ENCODE data around the gene CDH16. TPM values are rescaled to one million over a fixed set of nuclear protein-coding genes. Genes with fewer than 3 reads are reported as not detected.

Gene CDH16
- total RNA-seq, 1 donor from 2014 or later, result not detected

- Histone ChIP-seq H3K9me3 (no peaks in the 10 kb centered on the region), H3K4me3 (no peak overlapping the region), H3K36me3 (peaks cover 47 to 49% of the 10 kb centered on the region in 2 donors), H3K27ac (no peak overlapping the region), H3K4me1 (peaks cover 0 to 11% of the 10 kb centered on the region in 2 donors), H3K27me3 (no peaks in the 10 kb centered on the region)
- intact Hi-C loops (cut with DNase I), result no loop called here
- TF ChIP-seq, protein P1, sequence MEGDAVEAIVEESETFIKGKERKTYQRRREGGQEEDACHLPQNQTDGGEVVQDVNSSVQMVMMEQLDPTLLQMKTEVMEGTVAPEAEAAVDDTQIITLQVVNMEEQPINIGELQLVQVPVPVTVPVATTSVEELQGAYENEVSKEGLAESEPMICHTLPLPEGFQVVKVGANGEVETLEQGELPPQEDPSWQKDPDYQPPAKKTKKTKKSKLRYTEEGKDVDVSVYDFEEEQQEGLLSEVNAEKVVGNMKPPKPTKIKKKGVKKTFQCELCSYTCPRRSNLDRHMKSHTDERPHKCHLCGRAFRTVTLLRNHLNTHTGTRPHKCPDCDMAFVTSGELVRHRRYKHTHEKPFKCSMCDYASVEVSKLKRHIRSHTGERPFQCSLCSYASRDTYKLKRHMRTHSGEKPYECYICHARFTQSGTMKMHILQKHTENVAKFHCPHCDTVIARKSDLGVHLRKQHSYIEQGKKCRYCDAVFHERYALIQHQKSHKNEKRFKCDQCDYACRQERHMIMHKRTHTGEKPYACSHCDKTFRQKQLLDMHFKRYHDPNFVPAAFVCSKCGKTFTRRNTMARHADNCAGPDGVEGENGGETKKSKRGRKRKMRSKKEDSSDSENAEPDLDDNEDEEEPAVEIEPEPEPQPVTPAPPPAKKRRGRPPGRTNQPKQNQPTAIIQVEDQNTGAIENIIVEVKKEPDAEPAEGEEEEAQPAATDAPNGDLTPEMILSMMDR (IDR thresholded peaks at IDR 0.05), result no peak
- no peak for DNase-seq (ENCODE audit: low spot score in 2 of 2)
These were observed 25.4 kb upstream of the CDH16 start for GRCh38 chr16:66944054-66944441.

DNA sequence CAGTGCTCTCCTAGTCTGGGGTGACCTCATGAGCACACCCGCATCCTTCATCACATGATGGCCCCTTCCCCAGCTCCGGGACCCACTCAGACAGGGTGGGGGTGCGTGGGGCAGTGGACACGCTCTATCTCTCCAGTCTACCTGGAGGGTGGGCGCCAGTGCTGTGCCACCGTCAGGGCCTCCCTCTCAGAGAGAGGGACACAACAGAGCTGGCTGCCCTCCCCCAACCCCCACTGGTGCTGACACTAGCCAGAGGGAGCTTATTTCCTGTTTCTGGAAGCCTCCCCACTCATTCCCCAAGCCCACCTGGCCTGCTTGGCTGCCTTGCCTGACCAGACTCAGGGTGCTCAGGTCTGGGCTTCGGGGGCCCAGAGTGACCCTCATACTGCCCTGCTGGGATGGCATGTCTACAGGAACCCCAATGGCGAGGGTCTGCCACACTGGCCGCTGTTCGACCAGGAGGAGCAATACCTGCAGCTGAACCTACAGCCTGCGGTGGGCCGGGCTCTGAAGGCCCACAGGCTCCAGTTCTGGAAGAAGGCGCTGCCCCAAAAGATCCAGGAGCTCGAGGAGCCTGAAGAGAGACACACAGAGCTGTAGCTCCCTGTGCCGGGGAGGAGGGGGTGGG is 24.9 kb upstream of the CDH16 start:
- H3K9me3 ChIP-seq, result no peaks in the 10 kb centered on the region
- peaks cover 47 to 52% of the 10 kb centered on the region in 2 donors for H3K36me3 ChIP-seq
- intact Hi-C loops (cut with DNase I), result no loop called here
- peaks cover 0 to 6% of the 10 kb centered on the region in 2 donors for H3K4me1 ChIP-seq
- no peak for DNase-seq (ENCODE audit: low spot score in 2 of 2)
- H3K27me3 ChIP-seq, result no peaks in the 10 kb centered on the region
- TF ChIP-seq, protein P1 (IDR thresholded peaks at IDR 0.05), result no peak
- no peak overlapping the region for H3K4me3 ChIP-seq
- H3K27ac ChIP-seq, result no peak overlapping the region

DNA sequence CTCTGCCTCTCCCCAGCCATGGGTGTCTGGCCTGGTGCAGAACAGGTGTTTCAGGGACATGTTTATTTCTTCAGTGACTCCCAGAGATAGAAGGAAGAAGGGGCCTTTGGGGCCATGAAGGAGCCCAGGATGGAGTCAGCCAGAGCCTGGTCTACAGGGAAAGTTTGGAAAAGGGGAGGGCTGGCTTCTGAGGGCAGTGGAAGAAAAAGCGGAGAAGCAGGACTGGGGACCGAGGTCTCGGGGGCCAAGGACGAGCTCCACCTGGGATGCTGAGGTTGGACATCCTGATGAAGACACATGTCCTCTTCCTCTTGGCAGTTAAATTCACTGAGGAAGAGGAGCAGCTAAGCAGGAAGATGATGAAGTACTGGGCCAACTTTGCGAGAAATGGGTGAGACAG is 24.3 kb upstream of the CDH16 start:
- no peak overlapping the region for H3K4me3 ChIP-seq
- H3K4me1 ChIP-seq, result peaks cover 0 to 2% of the 10 kb centered on the region in 2 donors
- TF ChIP-seq, protein P1 (IDR thresholded peaks at IDR 0.05), result no peak
- DNase-seq (ENCODE audit: low spot score in 2 of 2), result no peak
- H3K27ac ChIP-seq, result no peak overlapping the region
- no peaks in the 10 kb centered on the region for H3K9me3 ChIP-seq
- intact Hi-C loops (cut with DNase I), result no loop called here
- peaks cover 47 to 57% of the 10 kb centered on the region in 2 donors for H3K36me3 ChIP-seq
- no peaks in the 10 kb centered on the region for H3K27me3 ChIP-seq

DNA sequence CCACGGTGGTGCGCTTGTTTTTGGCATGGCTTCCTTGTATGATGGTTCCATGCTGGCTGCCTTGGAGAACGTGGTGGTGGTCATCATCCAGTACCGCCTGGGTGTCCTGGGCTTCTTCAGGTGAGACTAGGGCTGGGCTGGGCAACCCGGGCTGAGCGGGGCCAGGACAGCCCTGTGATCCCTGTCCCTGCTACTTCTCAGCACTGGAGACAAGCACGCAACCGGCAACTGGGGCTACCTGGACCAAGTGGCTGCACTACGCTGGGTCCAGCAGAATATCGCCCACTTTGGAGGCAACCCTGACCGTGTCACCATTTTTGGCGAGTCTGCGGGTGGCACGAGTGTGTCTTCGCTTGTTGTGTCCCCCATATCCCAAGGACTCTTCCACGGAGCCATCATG is 21.6 kb upstream of the CDH16 start:
- no peaks in the 10 kb centered on the region for H3K9me3 ChIP-seq
- H3K36me3 ChIP-seq, result peaks cover 47 to 58% of the 10 kb centered on the region in 2 donors
- TF ChIP-seq, protein P1 (IDR thresholded peaks at IDR 0.05), result no peak
- H3K4me1 ChIP-seq, result peaks cover 7 to 12% of the 10 kb centered on the region in 2 donors
- intact Hi-C loops (cut with DNase I), result no loop called here
- H3K27ac ChIP-seq, result no peak overlapping the region
- no peak for DNase-seq (ENCODE audit: low spot score in 2 of 2)
- no peaks in the 10 kb centered on the region for H3K27me3 ChIP-seq
- no peak overlapping the region for H3K4me3 ChIP-seq

DNA sequence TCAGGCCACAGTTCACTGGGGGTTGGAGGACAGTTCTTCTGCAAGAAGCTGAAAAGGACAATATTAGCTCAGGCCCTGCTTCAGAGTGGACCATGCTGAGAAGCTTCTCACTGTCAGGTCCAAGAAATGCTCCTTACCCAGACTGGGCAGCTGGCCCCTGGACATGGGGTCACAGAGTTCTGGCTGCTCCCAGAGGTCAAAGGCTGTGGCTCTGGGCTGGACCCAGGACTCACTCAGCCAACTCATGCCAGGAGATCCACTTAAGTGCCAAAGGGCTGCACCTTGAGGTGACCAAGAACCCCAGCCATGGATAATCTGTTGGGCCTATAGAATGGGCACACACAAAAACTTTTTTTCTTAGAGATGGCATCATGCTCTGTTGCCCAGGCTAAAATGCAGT is 20.7 kb upstream of the CDH16 start:
- Histone ChIP-seq H3K4me3 (no peak overlapping the region), H3K9me3 (no peaks in the 10 kb centered on the region), H3K4me1 (peaks cover 7 to 12% of the 10 kb centered on the region in 2 donors), H3K27me3 (no peaks in the 10 kb centered on the region), H3K36me3 (peaks cover 47 to 58% of the 10 kb centered on the region in 2 donors), H3K27ac (no peak overlapping the region)
- DNase-seq (ENCODE audit: low spot score in 2 of 2), result no peak
- TF ChIP-seq, protein P1 (IDR thresholded peaks at IDR 0.05), result no peak
- intact Hi-C loops (cut with DNase I), result no loop called here

Measured in ascending aorta (tissue), 2 donors.